ENCODE data around the gene CDH18. TPM values are rescaled to one million over a fixed set of nuclear protein-coding genes. Genes with fewer than 3 reads are reported as not detected.

Gene CDH18
- total and polyA plus RNA-seq, 2 of the 13 experiments (the other 11 are each of a cell fraction or from before 2014, with no cell fraction given), result not detected

DNA sequence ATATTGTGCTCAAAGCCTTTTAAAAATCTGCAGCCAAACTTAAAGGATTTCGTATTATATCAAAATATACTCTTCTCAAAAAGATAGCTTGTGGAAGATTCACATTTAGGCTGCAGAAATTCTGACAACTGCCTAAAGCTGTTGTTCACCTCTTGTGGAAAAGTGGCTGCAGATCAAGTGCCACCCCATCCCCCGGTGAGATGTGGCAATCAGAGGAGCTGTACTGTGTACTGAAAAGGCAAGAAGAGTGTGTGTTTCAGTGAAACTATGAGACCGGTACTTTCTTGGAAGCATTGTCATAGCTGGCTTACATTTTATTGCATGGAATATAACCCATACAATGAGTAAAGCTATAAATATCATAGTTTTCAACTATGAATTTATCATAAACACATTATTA is 64.3 kb downstream of the CDH18 start:
- CTCF ChIA-PET (ENCODE audit: low intra/inter-chr PET ratio, low total read pairs), result no interaction called here
- POLR2A ChIA-PET, result no interaction called here

DNA sequence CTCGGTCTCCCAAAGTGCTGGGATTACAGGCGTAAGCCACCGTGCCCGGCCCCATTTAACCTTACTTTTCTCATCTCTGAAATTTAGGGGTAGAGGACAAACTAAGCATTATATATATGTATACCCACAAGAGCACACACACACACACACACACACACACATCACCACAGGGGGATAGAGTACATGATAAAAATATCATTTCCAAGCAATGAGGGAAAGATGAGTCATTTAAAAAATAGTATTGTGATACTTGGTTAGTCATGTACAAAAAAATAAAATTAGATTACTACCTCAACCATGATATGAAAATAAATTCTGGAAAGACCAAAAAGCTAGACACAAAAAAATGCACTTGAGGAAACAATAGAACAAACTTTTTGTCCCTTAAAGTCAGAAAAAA is 67.2 kb downstream of the CDH18 start:
- H3K9ac ChIP-seq (ENCODE audit: insufficient read depth, low read depth, low read length), result no peak overlapping the region
- no peaks in the 10 kb centered on the region for H3K36me3 ChIP-seq (replicated peaks in 1 of 2; ENCODE audit: control insufficient read depth in 1 of 2, insufficient read depth in 2 of 2, low read length in 2 of 2)
- ChIA-PET CTCF (ENCODE audit: low intra/inter-chr PET ratio, low total read pairs) (no interaction called here), POLR2A (no interaction called here)
- no peak overlapping the region for H3K4me2 ChIP-seq (ENCODE audit: low read depth, low read length)
- DNase-seq (ENCODE audit: low spot score), result no peak
- H2AFZ ChIP-seq (ENCODE audit: low read length), result no peak overlapping the region
- H3K27ac ChIP-seq (ENCODE audit: extremely low read length, insufficient read depth, low read length), result no peak overlapping the region
- 76% methylated on average over 4 of the region's 4 CpGs for WGBS (ENCODE audit: low lambda C conversion rate)
- FAIRE-seq, result no peak
- H3K79me2 ChIP-seq (ENCODE audit: insufficient read depth, low read length), result no peaks in the 10 kb centered on the region
- H3K4me1 ChIP-seq (ENCODE audit: insufficient read depth, low read length), result no peaks in the 10 kb centered on the region
- H4K20me1 ChIP-seq (ENCODE audit: insufficient read depth, low read length), result no peaks in the 10 kb centered on the region
- H3K9me3 ChIP-seq (ENCODE audit: low read length), result no peaks in the 10 kb centered on the region
- in situ Hi-C loops (cut with HindIII; ENCODE audit: extremely low pct_ligation_motif_present, low pct_unique_long_range_greater_than_20kb) (no loop called here), intact Hi-C loops (cut with micrococcal nuclease; ENCODE audit: unreplicated experiment) (no loop called here)
- H3K4me3 ChIP-seq (replicated peaks in 1 of 3; ENCODE audit: insufficient read depth in 1 of 3, low read depth in 2 of 3, low read length in 3 of 3), result no peak overlapping the region
- no TSS peak for BruUV-seq (replicated peaks)
- H3K27me3 ChIP-seq (ENCODE audit: control insufficient read depth in 1 of 2, insufficient read depth in 2 of 2, low read length in 2 of 2), result no peaks in the 10 kb centered on the region; a peak in 1 of 5 replicates
- ATAC-seq, result no peak
- TF ChIP-seq SMAD1 (CRISPR knock-in tag; IDR thresholded peaks at IDR 0.05; ENCODE audit: borderline replicate concordance, low read depth) (no peak), MYC (CRISPR knock-in tag; IDR thresholded peaks at IDR 0.05; ENCODE audit: borderline replicate concordance) (no peak), ZNF350 (CRISPR knock-in tag; IDR thresholded peaks at IDR 0.05; ENCODE audit: borderline replicate concordance, low read depth) (no peak)
- TF ChIP-seq, protein P1, sequence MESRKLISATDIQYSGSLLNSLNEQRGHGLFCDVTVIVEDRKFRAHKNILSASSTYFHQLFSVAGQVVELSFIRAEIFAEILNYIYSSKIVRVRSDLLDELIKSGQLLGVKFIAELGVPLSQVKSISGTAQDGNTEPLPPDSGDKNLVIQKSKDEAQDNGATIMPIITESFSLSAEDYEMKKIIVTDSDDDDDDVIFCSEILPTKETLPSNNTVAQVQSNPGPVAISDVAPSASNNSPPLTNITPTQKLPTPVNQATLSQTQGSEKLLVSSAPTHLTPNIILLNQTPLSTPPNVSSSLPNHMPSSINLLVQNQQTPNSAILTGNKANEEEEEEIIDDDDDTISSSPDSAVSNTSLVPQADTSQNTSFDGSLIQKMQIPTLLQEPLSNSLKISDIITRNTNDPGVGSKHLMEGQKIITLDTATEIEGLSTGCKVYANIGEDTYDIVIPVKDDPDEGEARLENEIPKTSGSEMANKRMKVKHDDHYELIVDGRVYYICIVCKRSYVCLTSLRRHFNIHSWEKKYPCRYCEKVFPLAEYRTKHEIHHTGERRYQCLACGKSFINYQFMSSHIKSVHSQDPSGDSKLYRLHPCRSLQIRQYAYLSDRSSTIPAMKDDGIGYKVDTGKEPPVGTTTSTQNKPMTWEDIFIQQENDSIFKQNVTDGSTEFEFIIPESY (CRISPR knock-in tag; IDR thresholded peaks at IDR 0.05), result no peak
- TF ChIP-seq, protein P2, sequence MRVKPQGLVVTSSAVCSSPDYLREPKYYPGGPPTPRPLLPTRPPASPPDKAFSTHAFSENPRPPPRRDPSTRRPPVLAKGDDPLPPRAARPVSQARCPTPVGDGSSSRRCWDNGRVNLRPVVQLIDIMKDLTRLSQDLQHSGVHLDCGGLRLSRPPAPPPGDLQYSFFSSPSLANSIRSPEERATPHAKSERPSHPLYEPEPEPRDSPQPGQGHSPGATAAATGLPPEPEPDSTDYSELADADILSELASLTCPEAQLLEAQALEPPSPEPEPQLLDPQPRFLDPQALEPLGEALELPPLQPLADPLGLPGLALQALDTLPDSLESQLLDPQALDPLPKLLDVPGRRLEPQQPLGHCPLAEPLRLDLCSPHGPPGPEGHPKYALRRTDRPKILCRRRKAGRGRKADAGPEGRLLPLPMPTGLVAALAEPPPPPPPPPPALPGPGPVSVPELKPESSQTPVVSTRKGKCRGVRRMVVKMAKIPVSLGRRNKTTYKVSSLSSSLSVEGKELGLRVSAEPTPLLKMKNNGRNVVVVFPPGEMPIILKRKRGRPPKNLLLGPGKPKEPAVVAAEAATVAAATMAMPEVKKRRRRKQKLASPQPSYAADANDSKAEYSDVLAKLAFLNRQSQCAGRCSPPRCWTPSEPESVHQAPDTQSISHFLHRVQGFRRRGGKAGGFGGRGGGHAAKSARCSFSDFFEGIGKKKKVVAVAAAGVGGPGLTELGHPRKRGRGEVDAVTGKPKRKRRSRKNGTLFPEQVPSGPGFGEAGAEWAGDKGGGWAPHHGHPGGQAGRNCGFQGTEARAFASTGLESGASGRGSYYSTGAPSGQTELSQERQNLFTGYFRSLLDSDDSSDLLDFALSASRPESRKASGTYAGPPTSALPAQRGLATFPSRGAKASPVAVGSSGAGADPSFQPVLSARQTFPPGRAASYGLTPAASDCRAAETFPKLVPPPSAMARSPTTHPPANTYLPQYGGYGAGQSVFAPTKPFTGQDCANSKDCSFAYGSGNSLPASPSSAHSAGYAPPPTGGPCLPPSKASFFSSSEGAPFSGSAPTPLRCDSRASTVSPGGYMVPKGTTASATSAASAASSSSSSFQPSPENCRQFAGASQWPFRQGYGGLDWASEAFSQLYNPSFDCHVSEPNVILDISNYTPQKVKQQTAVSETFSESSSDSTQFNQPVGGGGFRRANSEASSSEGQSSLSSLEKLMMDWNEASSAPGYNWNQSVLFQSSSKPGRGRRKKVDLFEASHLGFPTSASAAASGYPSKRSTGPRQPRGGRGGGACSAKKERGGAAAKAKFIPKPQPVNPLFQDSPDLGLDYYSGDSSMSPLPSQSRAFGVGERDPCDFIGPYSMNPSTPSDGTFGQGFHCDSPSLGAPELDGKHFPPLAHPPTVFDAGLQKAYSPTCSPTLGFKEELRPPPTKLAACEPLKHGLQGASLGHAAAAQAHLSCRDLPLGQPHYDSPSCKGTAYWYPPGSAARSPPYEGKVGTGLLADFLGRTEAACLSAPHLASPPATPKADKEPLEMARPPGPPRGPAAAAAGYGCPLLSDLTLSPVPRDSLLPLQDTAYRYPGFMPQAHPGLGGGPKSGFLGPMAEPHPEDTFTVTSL (CRISPR knock-in tag; IDR thresholded peaks at IDR 0.05; ENCODE audit: borderline replicate concordance), result no peak
- TF ChIP-seq, protein P3, sequence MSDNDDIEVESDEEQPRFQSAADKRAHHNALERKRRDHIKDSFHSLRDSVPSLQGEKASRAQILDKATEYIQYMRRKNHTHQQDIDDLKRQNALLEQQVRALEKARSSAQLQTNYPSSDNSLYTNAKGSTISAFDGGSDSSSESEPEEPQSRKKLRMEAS (IDR thresholded peaks at IDR 0.05), result no peak

More for the DNA sequence above, 64.3 kb downstream of the CDH18 start:
- H4K20me1 ChIP-seq (ENCODE audit: insufficient read depth, low read length), result no peaks in the 10 kb centered on the region
- H3K36me3 ChIP-seq (replicated peaks in 1 of 2; ENCODE audit: control insufficient read depth in 1 of 2, insufficient read depth in 2 of 2, low read length in 2 of 2), result no peaks in the 10 kb centered on the region
- FAIRE-seq (no peak), ATAC-seq (no peak), DNase-seq (ENCODE audit: low spot score) (no peak)
- no TSS peak for BruUV-seq (replicated peaks)
- H3K9ac ChIP-seq (ENCODE audit: insufficient read depth, low read depth, low read length), result no peak overlapping the region
- H3K9me3 ChIP-seq (ENCODE audit: low read length), result no peaks in the 10 kb centered on the region
- intact Hi-C loops (cut with micrococcal nuclease; ENCODE audit: unreplicated experiment), result no loop called here
- H3K79me2 ChIP-seq (ENCODE audit: insufficient read depth, low read length), result no peaks in the 10 kb centered on the region
- no peak overlapping the region for H3K4me3 ChIP-seq (replicated peaks in 1 of 3; ENCODE audit: insufficient read depth in 1 of 3, low read depth in 2 of 3, low read length in 3 of 3)
- H2AFZ ChIP-seq (ENCODE audit: low read length), result no peak overlapping the region
- no peaks in the 10 kb centered on the region; a peak in 1 of 5 replicates for H3K27me3 ChIP-seq (ENCODE audit: control insufficient read depth in 1 of 2, insufficient read depth in 2 of 2, low read length in 2 of 2)
- in situ Hi-C loops (cut with HindIII; ENCODE audit: extremely low pct_ligation_motif_present, low pct_unique_long_range_greater_than_20kb), result no loop called here
- no peaks in the 10 kb centered on the region for H3K4me1 ChIP-seq (ENCODE audit: insufficient read depth, low read length)
- WGBS (ENCODE audit: low lambda C conversion rate), result 19% methylated on average over 3 of the region's 3 CpGs
- TF ChIP-seq MIER2 (CRISPR knock-in tag; IDR thresholded peaks at IDR 0.05) (no peak), ZNF607 (CRISPR knock-in tag; IDR thresholded peaks at IDR 0.05; ENCODE audit: borderline replicate concordance) (no peak), ZNF34 (CRISPR knock-in tag; IDR thresholded peaks at IDR 0.05; ENCODE audit: borderline replicate concordance) (no peak), SP1 (IDR thresholded peaks at IDR 0.05) (no peak), SP1 (CRISPR knock-in tag; IDR thresholded peaks at IDR 0.05) (no peak), SMAD3 (CRISPR knock-in tag; IDR thresholded peaks at IDR 0.05) (no peak), ZNF790 (CRISPR knock-in tag; IDR thresholded peaks at IDR 0.05; ENCODE audit: borderline replicate concordance) (no peak), SP2 (CRISPR knock-in tag; IDR thresholded peaks at IDR 0.05) (no peak), CBX5 (CRISPR knock-in tag; IDR thresholded peaks at IDR 0.05; ENCODE audit: borderline replicate concordance) (no peak)
- TF ChIP-seq, protein P4, sequence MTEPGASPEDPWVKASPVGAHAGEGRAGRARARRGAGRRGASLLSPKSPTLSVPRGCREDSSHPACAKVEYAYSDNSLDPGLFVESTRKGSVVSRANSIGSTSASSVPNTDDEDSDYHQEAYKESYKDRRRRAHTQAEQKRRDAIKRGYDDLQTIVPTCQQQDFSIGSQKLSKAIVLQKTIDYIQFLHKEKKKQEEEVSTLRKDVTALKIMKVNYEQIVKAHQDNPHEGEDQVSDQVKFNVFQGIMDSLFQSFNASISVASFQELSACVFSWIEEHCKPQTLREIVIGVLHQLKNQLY (CRISPR knock-in tag; IDR thresholded peaks at IDR 0.05), result no peak
- no peak overlapping the region for H3K27ac ChIP-seq (ENCODE audit: extremely low read length, insufficient read depth, low read length)
- no peak overlapping the region for H3K4me2 ChIP-seq (ENCODE audit: low read depth, low read length)
